SK-N-MC (cell line): ENCODE data around the gene CHIC2.

Experiments
- EZH2 ChIP-seq: fragments of 200-600 bp; sonication (generic); IDR thresholded peaks from one replicate; pipeline ENCODE4 v1.6.1; 2017; ENCODE audit warnings: antibody characterized with exemption
- FOXP2 ChIP-seq: optimal IDR thresholded peaks from 2 replicates; pipeline ENCODE3; 2011; ENCODE audit warnings: mild to moderate bottlenecking, moderate library complexity; ENCODE audit not compliant: insufficient read depth; ENCODE audit errors: extremely low read length, control extremely low read depth
- POLR2AphosphoS5 ChIP-seq: IDR thresholded peaks from 2 replicates; pipeline ENCODE4 v1.6.1; 2012; ENCODE audit warnings: mild to moderate bottlenecking, low read depth, low read length, borderline replicate concordance

GRCh38 chr4:54089875-54090274 lies 25.5 kb upstream of the CHIC2 start:
- TF ChIP-seq EZH2 (no peak), POLR2AphosphoS5 (no peak), FOXP2 (no peak)
